Measurements from ENCODE around the gene RAB38. TPM values are rescaled to one million over a fixed set of nuclear protein-coding genes. Genes with fewer than 3 reads are reported as not detected.

Gene RAB38
- total RNA-seq, 2 experiments from 2014 or later = 0.28 to 0.44 TPM

DNA sequence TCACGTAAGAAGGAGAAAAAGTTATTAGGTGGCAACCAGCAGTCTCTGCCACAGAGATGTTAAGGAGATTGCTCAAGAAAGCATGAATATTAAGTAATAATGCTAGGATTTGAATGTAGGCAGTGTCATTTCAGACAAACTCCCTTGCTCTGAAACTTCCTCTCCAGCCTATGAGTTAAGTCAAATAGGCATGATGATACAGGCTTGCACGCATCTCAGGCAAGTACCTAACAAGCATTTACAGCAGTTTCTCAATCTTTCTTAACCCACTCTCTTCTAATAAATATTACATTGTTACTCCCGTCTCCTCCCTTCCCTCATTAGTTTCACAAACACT, 72.7 kb downstream of the RAB38 start:
- DNase-seq (peak in 2 of 14 experiments; percentile 7 to 23), ATAC-seq (ENCODE audit: poor library complexity) (no peak)
- intact Hi-C loops (cut with DNase I, micrococcal nuclease) = no loop called here
- no peaks in the 10 kb centered on the region for H3K27me3 Mint-ChIP-seq
- H3K4me3 ChIP-seq (ENCODE audit: low read length) = no peak overlapping the region
- ChIA-PET POLR2A (no interaction called here), CTCF (no interaction called here)
- TF ChIP-seq, protein P1, sequence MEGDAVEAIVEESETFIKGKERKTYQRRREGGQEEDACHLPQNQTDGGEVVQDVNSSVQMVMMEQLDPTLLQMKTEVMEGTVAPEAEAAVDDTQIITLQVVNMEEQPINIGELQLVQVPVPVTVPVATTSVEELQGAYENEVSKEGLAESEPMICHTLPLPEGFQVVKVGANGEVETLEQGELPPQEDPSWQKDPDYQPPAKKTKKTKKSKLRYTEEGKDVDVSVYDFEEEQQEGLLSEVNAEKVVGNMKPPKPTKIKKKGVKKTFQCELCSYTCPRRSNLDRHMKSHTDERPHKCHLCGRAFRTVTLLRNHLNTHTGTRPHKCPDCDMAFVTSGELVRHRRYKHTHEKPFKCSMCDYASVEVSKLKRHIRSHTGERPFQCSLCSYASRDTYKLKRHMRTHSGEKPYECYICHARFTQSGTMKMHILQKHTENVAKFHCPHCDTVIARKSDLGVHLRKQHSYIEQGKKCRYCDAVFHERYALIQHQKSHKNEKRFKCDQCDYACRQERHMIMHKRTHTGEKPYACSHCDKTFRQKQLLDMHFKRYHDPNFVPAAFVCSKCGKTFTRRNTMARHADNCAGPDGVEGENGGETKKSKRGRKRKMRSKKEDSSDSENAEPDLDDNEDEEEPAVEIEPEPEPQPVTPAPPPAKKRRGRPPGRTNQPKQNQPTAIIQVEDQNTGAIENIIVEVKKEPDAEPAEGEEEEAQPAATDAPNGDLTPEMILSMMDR (IDR thresholded peaks at IDR 0.05) = no peak
- no peaks in the 10 kb centered on the region for H3K36me3 Mint-ChIP-seq (ENCODE audit: low read depth)
- no peaks in the 10 kb centered on the region for H3K9me3 ChIP-seq (ENCODE audit: control insufficient read depth in 1 of 2, insufficient read depth in 1 of 2, low read length in 2 of 2)
- no peaks in the 10 kb centered on the region for H3K9me3 Mint-ChIP-seq
- H3K4me1 Mint-ChIP-seq (ENCODE audit: low read depth) = no peaks in the 10 kb centered on the region
- H3K27ac ChIP-seq (ENCODE audit: low read depth in 1 of 2, low read length in 2 of 2) = no peak overlapping the region
- no peaks in the 10 kb centered on the region for H3K36me3 ChIP-seq (ENCODE audit: insufficient read depth, low read length)
- no peaks in the 10 kb centered on the region for H3K4me1 ChIP-seq (ENCODE audit: insufficient read depth, low read length)
- H3K27me3 ChIP-seq (ENCODE audit: control insufficient read depth in 1 of 2, insufficient read depth in 2 of 2, low read length in 2 of 2) = no peaks in the 10 kb centered on the region
- H3K27ac Mint-ChIP-seq = no peak overlapping the region
- no peak overlapping the region for H3K4me3 Mint-ChIP-seq

DNA sequence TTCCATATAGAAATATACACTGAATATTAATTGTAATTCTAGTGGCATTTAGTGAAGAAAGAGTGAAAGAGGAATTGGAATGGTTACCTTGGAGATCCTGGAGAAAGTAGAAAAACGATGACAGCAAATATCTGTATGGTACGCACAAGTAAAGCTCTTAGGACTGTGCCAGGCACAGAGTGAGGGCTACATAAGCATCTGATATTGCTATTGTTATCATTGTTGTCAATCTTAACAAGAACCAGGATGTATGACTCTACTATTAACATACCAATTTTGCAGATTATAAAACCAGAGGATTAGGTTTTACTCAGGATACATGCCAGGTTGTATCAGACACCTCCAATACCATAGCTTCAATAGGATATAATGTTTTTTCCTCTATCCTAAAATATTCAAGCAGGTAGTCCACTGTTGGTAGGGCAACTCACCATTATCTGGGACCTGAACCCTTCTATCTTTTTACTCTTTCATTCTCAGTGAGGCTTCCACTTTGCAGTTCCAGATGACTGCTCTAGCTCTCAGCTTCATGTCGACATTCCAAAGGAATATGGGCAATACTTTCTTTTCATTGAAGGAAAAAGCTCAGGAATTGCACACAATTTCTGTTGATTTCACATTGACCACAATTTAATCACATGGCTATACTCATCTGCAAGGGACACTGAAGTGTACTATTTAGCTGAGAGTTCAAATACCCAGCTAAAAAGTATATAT, 73.2 kb downstream of the RAB38 start:
- TF ChIP-seq, protein P1 (IDR thresholded peaks at IDR 0.05) = no peak
- H3K36me3 Mint-ChIP-seq (ENCODE audit: low read depth) = no peaks in the 10 kb centered on the region
- no peaks in the 10 kb centered on the region for H3K4me1 ChIP-seq (ENCODE audit: insufficient read depth, low read length)
- ChIA-PET CTCF (no interaction called here), POLR2A (no interaction called here)
- no peak for DNase-seq
- H3K9me3 Mint-ChIP-seq = no peaks in the 10 kb centered on the region
- H3K27me3 ChIP-seq (ENCODE audit: control insufficient read depth in 1 of 2, insufficient read depth in 2 of 2, low read length in 2 of 2) = no peaks in the 10 kb centered on the region
- H3K4me3 ChIP-seq (ENCODE audit: low read length) = no peak overlapping the region
- no peaks in the 10 kb centered on the region for H3K9me3 ChIP-seq (ENCODE audit: control insufficient read depth in 1 of 2, insufficient read depth in 1 of 2, low read length in 2 of 2)
- H3K4me3 Mint-ChIP-seq = no peak overlapping the region
- no peak overlapping the region for H3K27ac Mint-ChIP-seq
- no peak overlapping the region for H3K27ac ChIP-seq (ENCODE audit: low read depth in 1 of 2, low read length in 2 of 2)
- intact Hi-C loops (cut with DNase I, micrococcal nuclease) = no loop called here
- no peaks in the 10 kb centered on the region for H3K36me3 ChIP-seq (ENCODE audit: insufficient read depth, low read length)
- ATAC-seq (ENCODE audit: poor library complexity) = no peak
- H3K27me3 Mint-ChIP-seq = no peaks in the 10 kb centered on the region
- no peaks in the 10 kb centered on the region for H3K4me1 Mint-ChIP-seq (ENCODE audit: low read depth)

DNA sequence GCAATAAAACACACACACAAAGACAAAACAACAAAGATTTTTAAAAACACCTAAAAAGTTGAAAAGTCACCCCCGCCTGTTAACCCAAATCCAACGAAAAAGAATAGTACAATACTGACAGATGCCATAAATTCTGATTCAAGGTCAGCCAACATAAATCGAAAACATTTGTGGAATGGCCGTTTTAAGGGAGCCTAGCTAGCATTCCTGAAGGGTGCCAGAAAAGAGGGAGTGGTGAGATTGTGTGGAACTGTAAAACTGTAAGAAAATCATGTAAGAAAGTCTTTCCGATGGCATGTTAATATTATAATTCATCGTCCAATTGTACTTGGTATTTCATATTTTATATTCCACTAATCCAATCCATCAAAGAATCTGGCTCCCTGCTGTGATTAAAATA, 75.1 kb downstream of the RAB38 start:
- POLR2A ChIA-PET = no interaction called here
- intact Hi-C loops (cut with DNase I, micrococcal nuclease) = no loop called here
- H3K27ac ChIP-seq (ENCODE audit: low read depth in 1 of 2, low read length in 2 of 2) = no peak overlapping the region
- TF ChIP-seq, protein P1 (IDR thresholded peaks at IDR 0.05) = no peak
- H3K9me3 ChIP-seq (ENCODE audit: control insufficient read depth in 1 of 2, insufficient read depth in 1 of 2, low read length in 2 of 2) = no peaks in the 10 kb centered on the region
- ATAC-seq (ENCODE audit: poor library complexity) (no peak), DNase-seq (no peak)
- CTCF ChIA-PET = no interaction called here
- no peak overlapping the region for H3K27ac Mint-ChIP-seq
- H3K9me3 Mint-ChIP-seq = no peaks in the 10 kb centered on the region
- H3K27me3 ChIP-seq (ENCODE audit: control insufficient read depth in 1 of 2, insufficient read depth in 2 of 2, low read length in 2 of 2) = no peaks in the 10 kb centered on the region
- H3K4me1 Mint-ChIP-seq (ENCODE audit: low read depth) = no peaks in the 10 kb centered on the region
- H3K36me3 Mint-ChIP-seq (ENCODE audit: low read depth) = no peaks in the 10 kb centered on the region
- no peak overlapping the region for H3K4me3 ChIP-seq (ENCODE audit: low read length)
- no peaks in the 10 kb centered on the region for H3K36me3 ChIP-seq (ENCODE audit: insufficient read depth, low read length)
- no peaks in the 10 kb centered on the region for H3K27me3 Mint-ChIP-seq
- H3K4me1 ChIP-seq (ENCODE audit: insufficient read depth, low read length) = no peaks in the 10 kb centered on the region
- no peak overlapping the region for H3K4me3 Mint-ChIP-seq
